ENCODE measurements around the gene TENM3.

DNA sequence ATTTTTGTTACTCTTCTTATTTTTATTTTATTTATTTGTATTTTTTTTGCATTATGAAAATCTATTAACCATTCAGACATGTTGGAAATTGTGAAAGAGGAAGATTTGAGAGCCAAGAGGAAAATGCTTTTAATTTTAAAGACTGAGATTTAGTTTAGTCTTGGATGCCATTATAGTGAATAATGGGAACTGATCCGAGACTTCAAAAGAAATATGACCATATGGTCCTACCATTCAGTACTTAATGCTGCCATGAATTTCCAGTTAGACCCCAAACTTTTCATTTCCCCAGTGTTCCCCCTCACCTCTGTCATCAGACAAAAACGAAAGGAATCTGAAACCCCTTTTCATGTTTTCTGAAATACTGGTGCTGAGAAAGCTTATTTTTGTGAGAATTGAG is 95.5 kb downstream of the TENM3 start:
- TF ChIP-seq CSDC2 (CRISPR knock-in tag; IDR thresholded peaks at IDR 0.05) (no peak), ZNF70 (CRISPR knock-in tag; IDR thresholded peaks at IDR 0.05) (no peak), ZNF8 (CRISPR knock-in tag; IDR thresholded peaks at IDR 0.05) (no peak), RARB (CRISPR knock-in tag; IDR thresholded peaks at IDR 0.05) (no peak), ZFP30 (CRISPR knock-in tag; IDR thresholded peaks at IDR 0.05) (no peak), TCF4 (CRISPR knock-in tag; IDR thresholded peaks at IDR 0.05; ENCODE audit: borderline replicate concordance) (no peak)
- TF ChIP-seq, protein P1, sequence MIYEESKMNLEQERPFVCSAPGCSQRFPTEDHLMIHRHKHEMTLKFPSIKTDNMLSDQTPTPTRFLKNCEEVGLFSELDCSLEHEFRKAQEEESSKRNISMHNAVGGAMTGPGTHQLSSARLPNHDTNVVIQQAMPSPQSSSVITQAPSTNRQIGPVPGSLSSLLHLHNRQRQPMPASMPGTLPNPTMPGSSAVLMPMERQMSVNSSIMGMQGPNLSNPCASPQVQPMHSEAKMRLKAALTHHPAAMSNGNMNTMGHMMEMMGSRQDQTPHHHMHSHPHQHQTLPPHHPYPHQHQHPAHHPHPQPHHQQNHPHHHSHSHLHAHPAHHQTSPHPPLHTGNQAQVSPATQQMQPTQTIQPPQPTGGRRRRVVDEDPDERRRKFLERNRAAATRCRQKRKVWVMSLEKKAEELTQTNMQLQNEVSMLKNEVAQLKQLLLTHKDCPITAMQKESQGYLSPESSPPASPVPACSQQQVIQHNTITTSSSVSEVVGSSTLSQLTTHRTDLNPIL (CRISPR knock-in tag; IDR thresholded peaks at IDR 0.05; ENCODE audit: low read depth) = no peak
- TF ChIP-seq, protein P2, sequence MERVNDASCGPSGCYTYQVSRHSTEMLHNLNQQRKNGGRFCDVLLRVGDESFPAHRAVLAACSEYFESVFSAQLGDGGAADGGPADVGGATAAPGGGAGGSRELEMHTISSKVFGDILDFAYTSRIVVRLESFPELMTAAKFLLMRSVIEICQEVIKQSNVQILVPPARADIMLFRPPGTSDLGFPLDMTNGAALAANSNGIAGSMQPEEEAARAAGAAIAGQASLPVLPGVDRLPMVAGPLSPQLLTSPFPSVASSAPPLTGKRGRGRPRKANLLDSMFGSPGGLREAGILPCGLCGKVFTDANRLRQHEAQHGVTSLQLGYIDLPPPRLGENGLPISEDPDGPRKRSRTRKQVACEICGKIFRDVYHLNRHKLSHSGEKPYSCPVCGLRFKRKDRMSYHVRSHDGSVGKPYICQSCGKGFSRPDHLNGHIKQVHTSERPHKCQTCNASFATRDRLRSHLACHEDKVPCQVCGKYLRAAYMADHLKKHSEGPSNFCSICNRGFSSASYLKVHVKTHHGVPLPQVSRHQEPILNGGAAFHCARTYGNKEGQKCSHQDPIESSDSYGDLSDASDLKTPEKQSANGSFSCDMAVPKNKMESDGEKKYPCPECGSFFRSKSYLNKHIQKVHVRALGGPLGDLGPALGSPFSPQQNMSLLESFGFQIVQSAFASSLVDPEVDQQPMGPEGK (CRISPR knock-in tag; IDR thresholded peaks at IDR 0.05; ENCODE audit: borderline replicate concordance) = no peak
